ENCODE measurements around the gene NCOA6. TPM values are rescaled to one million over a fixed set of nuclear protein-coding genes. Genes with fewer than 3 reads are reported as not detected.

NCOA6 gene
- total RNA-seq, 3 donors from 2014 or later (not counting 1 experiment from before 2014, with no cell fraction given), result 34.7 to 41.6 (median 37.0) TPM

DNA sequence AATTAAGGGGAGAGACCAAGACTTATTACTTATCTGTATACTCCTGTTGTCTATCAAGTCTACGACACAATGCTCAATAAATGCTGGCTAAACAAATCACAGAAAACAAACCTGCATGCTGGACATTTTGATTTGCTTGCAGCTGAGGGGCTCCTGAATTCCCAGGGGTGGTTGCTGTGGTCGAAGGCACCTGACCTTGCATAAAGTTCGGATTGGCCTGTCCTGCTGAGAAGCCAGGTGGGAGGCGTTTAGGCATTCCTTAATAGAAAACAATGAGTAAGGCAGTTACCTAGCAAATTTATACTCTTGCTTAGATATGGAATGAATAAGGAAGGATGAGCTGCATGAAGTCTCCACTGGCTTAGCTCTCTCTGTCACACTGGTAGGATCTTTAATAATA is 70.8 kb downstream of the NCOA6 start:
- Histone ChIP-seq H3K4me3 (ENCODE audit: low read length) (no peak overlapping the region), H3K27ac (ENCODE audit: low read length) (no peak overlapping the region), H3K27me3 (ENCODE audit: control insufficient read depth, insufficient read depth, low read length) (no peaks in the 10 kb centered on the region), H3K4me1 (ENCODE audit: control insufficient read depth, insufficient read depth, low read length) (no peaks in the 10 kb centered on the region), H3K9me3 (ENCODE audit: control insufficient read depth, insufficient read depth, low read length) (no peaks in the 10 kb centered on the region), H3K36me3 (ENCODE audit: control insufficient read depth, insufficient read depth, low read length) (peaks cover 63% of the 10 kb centered on the region)
- Mint-ChIP-seq H3K4me3 (no peak overlapping the region), H3K27me3 (ENCODE audit: low read depth in 2 of 2) (no peaks in the 10 kb centered on the region), H3K9me3 (no peaks in the 10 kb centered on the region), H3K27ac (no peak overlapping the region), H3K36me3 (peaks cover 31% of the 10 kb centered on the region), H3K4me1 (peaks cover 5 to 6% of the 10 kb centered on the region in 2 donors)
- intact Hi-C loops (cut with micrococcal nuclease), result no loop called here
- DNase-seq (no peak), ATAC-seq (no peak)
- TF ChIP-seq, protein P1, sequence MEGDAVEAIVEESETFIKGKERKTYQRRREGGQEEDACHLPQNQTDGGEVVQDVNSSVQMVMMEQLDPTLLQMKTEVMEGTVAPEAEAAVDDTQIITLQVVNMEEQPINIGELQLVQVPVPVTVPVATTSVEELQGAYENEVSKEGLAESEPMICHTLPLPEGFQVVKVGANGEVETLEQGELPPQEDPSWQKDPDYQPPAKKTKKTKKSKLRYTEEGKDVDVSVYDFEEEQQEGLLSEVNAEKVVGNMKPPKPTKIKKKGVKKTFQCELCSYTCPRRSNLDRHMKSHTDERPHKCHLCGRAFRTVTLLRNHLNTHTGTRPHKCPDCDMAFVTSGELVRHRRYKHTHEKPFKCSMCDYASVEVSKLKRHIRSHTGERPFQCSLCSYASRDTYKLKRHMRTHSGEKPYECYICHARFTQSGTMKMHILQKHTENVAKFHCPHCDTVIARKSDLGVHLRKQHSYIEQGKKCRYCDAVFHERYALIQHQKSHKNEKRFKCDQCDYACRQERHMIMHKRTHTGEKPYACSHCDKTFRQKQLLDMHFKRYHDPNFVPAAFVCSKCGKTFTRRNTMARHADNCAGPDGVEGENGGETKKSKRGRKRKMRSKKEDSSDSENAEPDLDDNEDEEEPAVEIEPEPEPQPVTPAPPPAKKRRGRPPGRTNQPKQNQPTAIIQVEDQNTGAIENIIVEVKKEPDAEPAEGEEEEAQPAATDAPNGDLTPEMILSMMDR (IDR thresholded peaks at IDR 0.05), result no peak
- 84% methylated on average over 4 of the region's 4 CpGs for WGBS (ENCODE audit: insufficient coverage)

- DNase-seq (no peak), ATAC-seq (no peak)
- H3K27ac Mint-ChIP-seq, result no peak overlapping the region
- 97% methylated on average over 2 of the region's 2 CpGs for WGBS (ENCODE audit: insufficient coverage)
- peaks cover 25% of the 10 kb centered on the region for H3K36me3 Mint-ChIP-seq
- no peak overlapping the region for H3K4me3 ChIP-seq (ENCODE audit: low read length)
- TF ChIP-seq, protein P1 (IDR thresholded peaks at IDR 0.05), result no peak
- H3K4me3 Mint-ChIP-seq, result no peak overlapping the region
- H3K36me3 ChIP-seq (ENCODE audit: control insufficient read depth, insufficient read depth, low read length), result peaks cover 64% of the 10 kb centered on the region
- intact Hi-C loops (cut with micrococcal nuclease), result no loop called here
- H3K27ac ChIP-seq (ENCODE audit: low read length), result no peak overlapping the region
- H3K9me3 ChIP-seq (ENCODE audit: control insufficient read depth, insufficient read depth, low read length), result no peaks in the 10 kb centered on the region
- no peaks in the 10 kb centered on the region for H3K4me1 ChIP-seq (ENCODE audit: control insufficient read depth, insufficient read depth, low read length)
- H3K4me1 Mint-ChIP-seq, result no peaks in the 10 kb centered on the region
- no peaks in the 10 kb centered on the region for H3K9me3 Mint-ChIP-seq
- H3K27me3 Mint-ChIP-seq (ENCODE audit: low read depth in 2 of 2), result no peaks in the 10 kb centered on the region
- no peaks in the 10 kb centered on the region for H3K27me3 ChIP-seq (ENCODE audit: control insufficient read depth, insufficient read depth, low read length)
Observed at GRCh38 chr20:34753706-34754461, 71.6 kb downstream of the NCOA6 start.

DNA sequence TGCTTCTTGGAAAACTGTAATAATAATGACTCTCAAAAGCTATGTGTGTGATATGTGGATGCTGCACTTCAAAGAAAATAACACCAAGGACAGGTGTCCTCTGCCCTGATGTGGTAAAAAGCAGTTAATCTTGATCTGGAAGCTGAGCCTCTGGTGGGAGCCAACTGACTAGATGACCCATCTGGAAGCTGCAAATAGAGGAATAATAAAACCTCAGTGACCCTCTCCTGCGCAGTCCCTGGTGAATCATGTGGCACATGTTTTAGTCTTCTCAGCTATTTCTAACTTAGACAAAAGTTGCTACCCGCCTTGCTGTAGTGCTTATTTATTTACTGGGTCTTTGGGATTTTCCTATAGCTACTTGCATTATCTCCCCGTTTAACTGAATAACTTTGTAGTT is 74.0 kb downstream of the NCOA6 start:
- Mint-ChIP-seq H3K4me1 (no peaks in the 10 kb centered on the region), H3K27me3 (ENCODE audit: low read depth in 2 of 2) (no peaks in the 10 kb centered on the region), H3K36me3 (peaks cover 15% of the 10 kb centered on the region), H3K27ac (no peak overlapping the region), H3K9me3 (no peaks in the 10 kb centered on the region), H3K4me3 (no peak overlapping the region)
- no peaks in the 10 kb centered on the region for H3K27me3 ChIP-seq (ENCODE audit: control insufficient read depth, insufficient read depth, low read length)
- DNase-seq (no peak), ATAC-seq (no peak)
- H3K36me3 ChIP-seq (ENCODE audit: control insufficient read depth, insufficient read depth, low read length), result peaks cover 51% of the 10 kb centered on the region
- intact Hi-C loops (cut with micrococcal nuclease), result no loop called here
- TF ChIP-seq, protein P1 (IDR thresholded peaks at IDR 0.05), result no peak
- no peak overlapping the region for H3K4me3 ChIP-seq (ENCODE audit: low read length)
- WGBS (ENCODE audit: insufficient coverage), result 90% methylated on average over 2 of the region's 3 CpGs
- H3K27ac ChIP-seq (ENCODE audit: low read length), result no peak overlapping the region
- no peaks in the 10 kb centered on the region for H3K4me1 ChIP-seq (ENCODE audit: control insufficient read depth, insufficient read depth, low read length)
- no peaks in the 10 kb centered on the region for H3K9me3 ChIP-seq (ENCODE audit: control insufficient read depth, insufficient read depth, low read length)

- H3K27me3 Mint-ChIP-seq (ENCODE audit: low read depth in 2 of 2), result no peaks in the 10 kb centered on the region
- intact Hi-C loops (cut with micrococcal nuclease), result no loop called here
- H3K27me3 ChIP-seq (ENCODE audit: control insufficient read depth, insufficient read depth, low read length), result no peaks in the 10 kb centered on the region
- H3K27ac ChIP-seq (ENCODE audit: low read length), result no peak overlapping the region
- peaks cover 55% of the 10 kb centered on the region for H3K36me3 ChIP-seq (ENCODE audit: control insufficient read depth, insufficient read depth, low read length)
- no peak overlapping the region for H3K4me3 Mint-ChIP-seq
- H3K4me1 ChIP-seq (ENCODE audit: control insufficient read depth, insufficient read depth, low read length), result no peaks in the 10 kb centered on the region
- no peaks in the 10 kb centered on the region for H3K4me1 Mint-ChIP-seq
- H3K4me3 ChIP-seq (ENCODE audit: low read length), result no peak overlapping the region
- ATAC-seq (no peak), DNase-seq (no peak)
- TF ChIP-seq, protein P1 (IDR thresholded peaks at IDR 0.05), result no peak
- no peaks in the 10 kb centered on the region for H3K9me3 ChIP-seq (ENCODE audit: control insufficient read depth, insufficient read depth, low read length)
- peaks cover 15% of the 10 kb centered on the region for H3K36me3 Mint-ChIP-seq
- H3K27ac Mint-ChIP-seq, result no peak overlapping the region
- WGBS (ENCODE audit: insufficient coverage), result 100% methylated on average over 1 of the region's 2 CpGs
- H3K9me3 Mint-ChIP-seq, result no peaks in the 10 kb centered on the region
Observed at GRCh38 chr20:34750484-34750883, 75.0 kb downstream of the NCOA6 start.
